Adipocyte (in vitro differentiated cells): ENCODE data around the gene PPP2R5D.

Source experiments
- DNase-seq: peaks from one replicate; pipeline ENCODE4 v3.0.0-alpha.2; 2015; ENCODE audit warnings: low read depth
- H3K27me3 ChIP-seq: replicated peaks from 2 replicates; pipeline ENCODE4 v1.7.0; 2013; ENCODE audit warnings: mild to moderate bottlenecking, low read length, moderate library complexity; ENCODE audit not compliant: control insufficient read depth, insufficient read depth
- H3K36me3 ChIP-seq: 2 replicates; pipeline ENCODE4 v1.7.0; 2013; ENCODE audit warnings: low read length, mild to moderate bottlenecking, moderate library complexity; ENCODE audit not compliant: control insufficient read depth, insufficient read depth, severe bottlenecking
- H3K4me1 ChIP-seq: 2 replicates; pipeline ENCODE4 v1.7.0; 2013; ENCODE audit warnings: mild to moderate bottlenecking, low read length, moderate library complexity; ENCODE audit not compliant: control insufficient read depth, insufficient read depth
- H3K4me3 ChIP-seq: 2 replicates; pipeline ENCODE4 v1.7.0; 2013; ENCODE audit warnings: mild to moderate bottlenecking, low read length, moderate library complexity
- H3K9ac ChIP-seq: 2 replicates; pipeline ENCODE4 v1.7.0; 2013; ENCODE audit warnings: mild to moderate bottlenecking, low read length, moderate library complexity
- H3K9me3 ChIP-seq: 2 replicates; pipeline ENCODE4 v1.7.0; 2013; ENCODE audit warnings: mild to moderate bottlenecking, low read length, moderate library complexity; ENCODE audit not compliant: control insufficient read depth

Gene PPP2R5D

DNA sequence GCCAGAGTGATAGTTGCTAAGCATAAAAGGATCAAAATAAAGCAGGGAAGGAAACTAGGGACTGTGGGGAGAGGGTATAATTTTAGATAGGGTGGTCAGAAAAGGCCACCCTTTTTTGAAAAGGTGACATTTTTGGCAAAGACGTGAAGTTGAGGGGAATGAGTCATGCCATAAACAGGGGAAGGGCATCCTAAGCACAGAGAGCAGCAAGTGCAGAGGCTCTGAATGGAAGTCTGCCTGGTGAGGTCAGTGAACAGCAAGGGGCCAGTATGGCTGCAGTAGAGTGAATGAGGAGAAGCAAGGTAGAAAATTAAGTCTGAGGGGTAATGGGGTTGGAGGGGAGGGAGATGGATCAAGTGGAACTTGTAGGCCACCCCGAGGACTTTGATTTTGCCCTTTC, 77.5 kb downstream of the PPP2R5D start:
- H3K9me3 ChIP-seq: no peaks in the 10 kb centered on the region
- H3K27me3 ChIP-seq: no peaks in the 10 kb centered on the region

More for the DNA sequence above, 77.5 kb downstream of the PPP2R5D start:
- Histone ChIP-seq H3K36me3 (peaks cover 22% of the 10 kb centered on the region), H3K9ac (no peak overlapping the region), H3K4me3 (no peak overlapping the region), H3K4me1 (peaks cover 19% of the 10 kb centered on the region)
- no peak for DNase-seq
